HL-60 (cell line): ENCODE measurements around the gene DDB1.
A peak's percentile ranks its signal among the peaks of the same experiment; 100 is the strongest.

Experiments used
- DNase-seq, 2 experiments: peaks; one replicate each; pipeline ENCODE4 v3.0.0-alpha.2; 2010 to 2020; ENCODE audit warnings: low read depth in 1 of 2, low spot score in 1 of 2
- H3K27ac ChIP-seq: fragments of 250-450 bp; sonication (Bioruptor Pico); replicated peaks from 2 replicates; pipeline ENCODE4 v1.5.1; 2020; ENCODE audit warnings: mild to moderate bottlenecking, moderate library complexity
- H3K27me3 ChIP-seq: fragments of 250-450 bp; sonication (Bioruptor Pico); 2 replicates; pipeline ENCODE4 v1.5.1; 2021; ENCODE audit warnings: mild to moderate bottlenecking, moderate library complexity; ENCODE audit not compliant: insufficient read depth, poor library complexity, severe bottlenecking
- H3K4me3 ChIP-seq: replicated peaks from 2 replicates; pipeline ENCODE4 v1.5.1; 2011; ENCODE audit warnings: mild to moderate bottlenecking, control low read depth, low read length; ENCODE audit not compliant: insufficient read depth
- GABPA ChIP-seq: IDR thresholded peaks from 2 replicates; pipeline ENCODE4 v1.6.1; 2012; ENCODE audit warnings: low read depth
- POLR2AphosphoS5 ChIP-seq: IDR thresholded peaks from 2 replicates; pipeline ENCODE4 v1.6.1; 2012; ENCODE audit warnings: low read depth
- REST ChIP-seq: IDR thresholded peaks from 2 replicates; pipeline ENCODE4 v1.6.1; 2012; ENCODE audit warnings: low read depth; ENCODE audit not compliant: insufficient replicate concordance
- SPI1 ChIP-seq: IDR thresholded peaks from 2 replicates; pipeline ENCODE4 v1.6.1; 2012; ENCODE audit warnings: low read depth, mild to moderate bottlenecking, borderline replicate concordance
- TF ChIP-seq, protein P1 (sequence below): IDR thresholded peaks from one replicate; pipeline ENCODE4 v1.5.1; 2011; ENCODE audit warnings: low read length, control low read depth, inconsistent platforms; ENCODE audit not compliant: insufficient read depth

The DDB1 gene

DNA sequence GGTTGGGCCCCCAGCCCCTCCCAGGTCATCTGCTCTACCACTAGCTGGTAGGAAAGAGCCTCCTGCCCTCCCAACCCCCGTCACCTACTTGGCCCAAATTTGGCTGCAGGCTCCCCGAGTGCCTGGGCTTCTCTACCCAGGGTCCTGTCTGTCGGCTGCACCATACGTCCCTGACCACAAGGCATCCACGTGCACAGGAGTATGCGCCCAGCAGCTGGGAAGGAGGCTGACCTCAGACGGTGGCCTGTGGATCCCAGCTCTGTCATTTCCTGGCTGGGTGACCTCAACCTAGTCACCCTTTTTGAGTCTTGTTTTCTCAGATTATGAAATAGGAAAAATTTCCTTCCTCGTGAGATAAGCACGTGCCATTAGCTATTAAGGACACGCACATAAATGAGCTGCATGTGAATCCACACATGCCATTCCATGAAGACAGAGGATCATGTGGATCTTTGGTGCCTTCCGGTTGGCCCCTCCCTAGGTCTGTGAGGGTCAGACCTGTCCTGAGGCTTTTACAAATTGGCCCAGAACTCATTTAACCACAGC lies 15.1 kb upstream of the DDB1 start:
- peak overlapping the region; percentile 26; the same call in 1 of the 2 replicates for H3K27ac ChIP-seq
- H3K4me3 ChIP-seq: no peak overlapping the region
- H3K27me3 ChIP-seq: no peaks in the 10 kb centered on the region
- TF ChIP-seq GABPA: no peak
- no peak for TF ChIP-seq POLR2AphosphoS5
- no peak for TF ChIP-seq SPI1
- TF ChIP-seq REST: no peak
- TF ChIP-seq, protein P1, sequence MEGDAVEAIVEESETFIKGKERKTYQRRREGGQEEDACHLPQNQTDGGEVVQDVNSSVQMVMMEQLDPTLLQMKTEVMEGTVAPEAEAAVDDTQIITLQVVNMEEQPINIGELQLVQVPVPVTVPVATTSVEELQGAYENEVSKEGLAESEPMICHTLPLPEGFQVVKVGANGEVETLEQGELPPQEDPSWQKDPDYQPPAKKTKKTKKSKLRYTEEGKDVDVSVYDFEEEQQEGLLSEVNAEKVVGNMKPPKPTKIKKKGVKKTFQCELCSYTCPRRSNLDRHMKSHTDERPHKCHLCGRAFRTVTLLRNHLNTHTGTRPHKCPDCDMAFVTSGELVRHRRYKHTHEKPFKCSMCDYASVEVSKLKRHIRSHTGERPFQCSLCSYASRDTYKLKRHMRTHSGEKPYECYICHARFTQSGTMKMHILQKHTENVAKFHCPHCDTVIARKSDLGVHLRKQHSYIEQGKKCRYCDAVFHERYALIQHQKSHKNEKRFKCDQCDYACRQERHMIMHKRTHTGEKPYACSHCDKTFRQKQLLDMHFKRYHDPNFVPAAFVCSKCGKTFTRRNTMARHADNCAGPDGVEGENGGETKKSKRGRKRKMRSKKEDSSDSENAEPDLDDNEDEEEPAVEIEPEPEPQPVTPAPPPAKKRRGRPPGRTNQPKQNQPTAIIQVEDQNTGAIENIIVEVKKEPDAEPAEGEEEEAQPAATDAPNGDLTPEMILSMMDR: no peak
- DNase-seq: peak; percentile 55 to 66

GRCh38 chr11:61345954-61346843 lies 13.3 kb upstream of the DDB1 start:
- H3K27me3 ChIP-seq: no peaks in the 10 kb centered on the region
- H3K4me3 ChIP-seq: no peak overlapping the region
- peak in 1 of 2 experiments; percentile 51 for DNase-seq
- TF ChIP-seq, protein P1: no peak
- TF ChIP-seq POLR2AphosphoS5 (no peak), SPI1 (no peak), GABPA (no peak), REST (no peak)
- peak overlapping the region; percentile 42 for H3K27ac ChIP-seq

DNA sequence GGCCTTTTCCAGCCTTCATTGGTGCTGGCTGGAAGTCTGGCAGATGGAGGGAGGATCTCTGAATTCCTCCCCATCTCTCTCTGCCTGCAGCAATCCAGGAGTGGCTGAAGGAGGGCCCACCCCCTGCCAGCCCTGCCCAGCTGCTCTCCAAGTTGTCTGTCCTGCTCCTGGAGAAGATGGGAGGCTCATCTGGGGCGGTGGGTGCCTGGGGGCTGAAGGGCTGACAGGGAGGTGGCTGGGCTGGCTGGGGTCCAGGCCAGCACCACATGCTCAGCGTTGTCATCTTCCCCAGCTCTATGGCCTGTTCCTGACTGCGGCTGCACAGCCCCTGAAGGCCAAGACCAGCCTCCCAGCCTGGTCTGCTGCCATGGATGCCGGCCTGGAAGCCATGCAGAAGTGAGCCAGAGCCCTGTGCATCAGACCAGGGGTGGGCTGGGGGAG lies 12.3 kb upstream of the DDB1 start:
- no peak for TF ChIP-seq GABPA
- no peak for TF ChIP-seq REST
- no peaks in the 10 kb centered on the region for H3K27me3 ChIP-seq
- no peak overlapping the region for H3K27ac ChIP-seq
- H3K4me3 ChIP-seq: no peak overlapping the region
- no peak for DNase-seq
